T-helper 17 cell (primary cell): Measurements from ENCODE around the gene RHOD. TPM values are rescaled to one million over a fixed set of nuclear protein-coding genes. Genes with fewer than 3 reads are reported as not detected.

Source experiments
- ATAC-seq: fragments of 150-1000 bp; cut with Tn5 transposase; 2 replicates; pipeline ENCODE4 v1.10.0; 2021; ENCODE audit warnings: mild to moderate bottlenecking, moderate library complexity
- DNase-seq, 3 donors: peaks; one replicate each; pipeline versions ENCODE4 v3.0.0 to v3.0.0-alpha.2; 2020 to 2021
- H3K9me3 ChIP-seq: one replicate; pipeline ENCODE4 v1.7.0; 2013; ENCODE audit warnings: low read length, mild to moderate bottlenecking; ENCODE audit not compliant: control insufficient read depth, poor library complexity, severe bottlenecking
- H3K27ac Mint-ChIP-seq: one replicate; pipeline ENCODE4 v1.8.0; 2022; ENCODE audit warnings: mild to moderate bottlenecking, moderate library complexity, mixed read lengths
- H3K27me3 Mint-ChIP-seq: one replicate; pipeline ENCODE4 v1.8.0; 2022; ENCODE audit warnings: mixed read lengths
- H3K36me3 Mint-ChIP-seq: one replicate; pipeline ENCODE4 v1.8.0; 2022; ENCODE audit warnings: low read depth, mixed read lengths
- H3K4me1 Mint-ChIP-seq: one replicate; pipeline ENCODE4 v1.8.0; 2022; ENCODE audit warnings: mild to moderate bottlenecking, mixed read lengths
- H3K4me3 Mint-ChIP-seq: one replicate; pipeline ENCODE4 v1.8.0; 2022; ENCODE audit warnings: mild to moderate bottlenecking, moderate library complexity, mixed read lengths
- total RNA-seq, 4 donors: library from RNA in 2 of 4; stranded (reverse) in 2 of 4; gene quantifications; one replicate each; pipeline ENCODE4 v1.2.3 and lab custom pipeline; 2022 to 2026

Gene RHOD
- total RNA-seq, 2 donors from 2014 or later: not detected

DNA sequence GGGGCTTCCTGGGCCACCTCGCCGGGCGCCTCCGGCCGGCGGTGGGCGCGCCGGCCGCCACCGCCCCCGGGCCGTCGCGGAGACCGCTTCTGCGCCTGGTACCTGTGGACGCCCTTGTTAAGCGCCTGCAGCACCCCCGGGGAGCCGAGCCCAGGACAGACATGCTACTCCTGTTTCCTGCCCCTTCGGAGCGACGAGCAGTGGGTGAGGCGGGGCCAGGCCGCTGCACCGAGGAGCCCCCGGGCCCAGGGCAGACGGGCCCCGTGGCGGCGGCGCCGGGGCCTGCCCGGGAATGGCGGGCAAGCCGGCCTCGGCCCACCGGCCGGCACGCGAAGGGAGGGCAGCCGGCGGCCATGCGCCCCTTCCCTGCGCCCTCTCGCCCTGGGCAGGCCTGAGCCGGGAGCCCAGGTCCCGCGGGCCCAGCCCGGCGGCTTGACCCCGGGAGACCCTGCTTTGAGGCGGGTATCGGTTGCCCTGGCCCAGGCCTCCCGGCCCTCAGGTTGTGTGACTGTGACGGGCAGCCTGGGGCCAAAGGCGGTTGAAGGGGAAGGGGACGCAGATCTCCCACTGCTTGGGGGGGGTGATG, 61.6 kb downstream of the RHOD start:
- peak overlapping the region; percentile 90 for H3K4me3 Mint-ChIP-seq

DNA sequence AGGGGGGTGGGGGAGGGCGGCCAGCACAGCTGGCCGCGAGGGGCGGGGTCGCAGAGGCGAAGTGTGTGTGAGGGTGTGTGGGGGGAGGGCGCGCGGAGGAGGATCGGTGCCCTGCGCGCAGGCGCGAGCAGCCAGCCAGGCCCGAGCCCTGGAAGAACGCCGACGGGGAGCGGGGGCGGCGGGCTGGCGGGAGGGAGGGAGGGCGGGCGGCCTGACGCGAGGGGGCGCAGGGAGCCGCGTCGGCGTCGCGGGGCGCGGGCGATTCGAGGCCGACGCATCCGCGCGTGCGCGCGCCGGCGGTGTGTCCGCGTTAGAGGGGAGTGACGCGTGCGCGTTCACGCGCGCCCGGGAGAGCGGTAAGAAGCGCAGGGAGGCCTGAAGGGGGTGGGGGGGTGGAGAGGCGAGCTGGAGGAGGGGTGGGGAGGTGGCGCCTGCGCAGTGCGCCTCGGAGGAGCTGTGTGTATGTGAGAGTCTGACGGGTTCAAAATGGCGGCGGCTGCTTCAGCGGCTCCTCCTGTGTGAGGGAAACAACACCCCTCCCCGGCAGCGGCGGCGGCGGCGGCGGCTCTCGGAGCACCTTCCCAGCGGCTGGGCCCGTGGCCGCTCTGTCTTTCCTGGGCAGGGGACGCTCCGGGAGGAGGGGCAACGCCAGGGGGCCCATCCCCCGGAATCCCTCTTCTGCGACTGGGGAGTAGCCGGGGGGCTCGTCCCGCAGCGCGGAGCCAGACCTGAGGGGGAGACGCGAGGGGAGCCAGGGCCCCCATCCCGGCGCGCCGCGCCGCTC, 62.3 kb downstream of the RHOD start, which contains the start of gene KDM2A:
Gene KDM2A (plus strand): TSS at position 463 of the 784 bp plus-strand sequence. CDS start 2,054 bp downstream, outside the sequence.
- peaks cover 20% of the 10 kb centered on the region for H3K4me1 Mint-ChIP-seq
- H3K4me3 Mint-ChIP-seq: peak within 1 kb of the TSS; percentile 98

More for the DNA sequence above, 61.6 kb downstream of the RHOD start:
- H3K4me1 Mint-ChIP-seq: peaks cover 18% of the 10 kb centered on the region
- no peaks in the 10 kb centered on the region for H3K36me3 Mint-ChIP-seq
- H3K27ac Mint-ChIP-seq: peak overlapping the region; percentile 97
- DNase-seq: peak; percentile 41 to 49 (median 44)
- no peaks in the 10 kb centered on the region for H3K9me3 ChIP-seq
- H3K27me3 Mint-ChIP-seq: no peaks in the 10 kb centered on the region
- ATAC-seq: peak; percentile 6

DNA sequence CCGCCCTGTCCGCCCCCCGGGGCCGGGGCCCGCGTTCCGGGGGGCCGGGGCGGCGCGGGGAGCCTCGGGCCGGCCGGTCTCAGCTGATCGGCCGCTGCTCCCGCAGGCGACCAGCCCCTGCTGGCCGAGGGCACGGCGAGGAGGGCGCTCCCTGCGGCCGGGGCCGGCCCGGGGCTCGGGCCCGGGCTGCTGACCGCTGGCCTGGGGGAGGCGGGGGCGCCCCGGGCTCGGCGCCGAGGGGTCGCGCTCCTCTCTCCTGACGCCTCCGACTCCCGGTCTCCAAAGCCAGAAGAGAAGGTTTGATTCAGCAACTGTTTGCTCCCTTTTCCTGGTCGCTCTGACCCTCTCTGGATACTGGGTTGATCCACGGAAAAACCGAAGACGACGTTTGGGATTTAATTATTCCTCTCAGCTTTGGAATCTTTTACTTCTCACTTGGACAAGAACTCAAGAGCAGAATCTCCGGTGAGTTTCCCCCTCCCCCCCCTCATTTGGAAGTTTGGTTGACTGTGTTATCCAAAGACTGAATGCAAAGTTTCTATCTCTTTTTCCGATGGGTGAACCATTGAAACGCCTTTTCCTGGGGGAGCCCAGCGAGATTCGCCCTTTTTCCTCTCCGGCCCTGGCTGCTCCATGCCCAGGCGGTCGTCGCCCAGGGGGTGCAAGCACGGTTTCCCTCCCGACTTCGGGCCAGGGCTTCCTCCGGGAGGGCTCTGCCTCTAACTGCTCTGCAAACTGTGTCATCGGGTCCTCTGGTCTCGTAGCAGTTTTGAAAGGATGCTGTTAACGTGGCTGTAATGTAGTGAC, 63.1 kb downstream of the RHOD start:
- Mint-ChIP-seq H3K4me3 (peak overlapping the region; percentile 98), H3K27ac (peak overlapping the region; percentile 97), H3K36me3 (no peaks in the 10 kb centered on the region), H3K4me1 (peaks cover 20% of the 10 kb centered on the region), H3K27me3 (no peaks in the 10 kb centered on the region)
- peak in 2 of 3 donors; percentile 11 to 17 for DNase-seq
- no peaks in the 10 kb centered on the region for H3K9me3 ChIP-seq
- no peak for ATAC-seq

More for the DNA sequence above, 62.3 kb downstream of the RHOD start, which contains the start of gene KDM2A:
- Mint-ChIP-seq H3K27ac (peak within 1 kb of the TSS; percentile 97), H3K36me3 (no peaks in the 10 kb centered on the region), H3K27me3 (no peaks in the 10 kb centered on the region)
- H3K9me3 ChIP-seq: no peaks in the 10 kb centered on the region
- ATAC-seq (peak; percentile 85), DNase-seq (peak; percentile 92 to 100 (median 99))

DNA sequence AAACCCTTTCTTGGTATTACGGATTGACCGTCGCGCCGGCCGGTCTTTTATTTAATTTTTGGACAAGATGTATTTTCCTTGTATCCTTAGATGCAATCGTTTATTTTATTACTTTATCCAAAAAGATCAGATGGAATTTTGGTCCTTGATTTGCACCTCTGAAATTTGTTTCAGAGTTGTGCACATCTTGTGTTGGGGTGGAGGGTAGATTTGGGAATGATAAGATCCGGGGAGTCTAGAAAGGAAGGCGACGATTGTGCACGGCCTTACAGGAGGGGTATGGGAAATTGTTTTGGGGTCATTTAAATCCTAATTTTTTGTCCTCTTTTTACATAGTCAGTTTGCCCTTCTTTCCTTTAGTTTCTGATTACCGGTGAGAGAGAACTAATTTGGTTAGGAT, 63.8 kb downstream of the RHOD start:
- H3K4me3 Mint-ChIP-seq: peak overlapping the region; percentile 98

DNA sequence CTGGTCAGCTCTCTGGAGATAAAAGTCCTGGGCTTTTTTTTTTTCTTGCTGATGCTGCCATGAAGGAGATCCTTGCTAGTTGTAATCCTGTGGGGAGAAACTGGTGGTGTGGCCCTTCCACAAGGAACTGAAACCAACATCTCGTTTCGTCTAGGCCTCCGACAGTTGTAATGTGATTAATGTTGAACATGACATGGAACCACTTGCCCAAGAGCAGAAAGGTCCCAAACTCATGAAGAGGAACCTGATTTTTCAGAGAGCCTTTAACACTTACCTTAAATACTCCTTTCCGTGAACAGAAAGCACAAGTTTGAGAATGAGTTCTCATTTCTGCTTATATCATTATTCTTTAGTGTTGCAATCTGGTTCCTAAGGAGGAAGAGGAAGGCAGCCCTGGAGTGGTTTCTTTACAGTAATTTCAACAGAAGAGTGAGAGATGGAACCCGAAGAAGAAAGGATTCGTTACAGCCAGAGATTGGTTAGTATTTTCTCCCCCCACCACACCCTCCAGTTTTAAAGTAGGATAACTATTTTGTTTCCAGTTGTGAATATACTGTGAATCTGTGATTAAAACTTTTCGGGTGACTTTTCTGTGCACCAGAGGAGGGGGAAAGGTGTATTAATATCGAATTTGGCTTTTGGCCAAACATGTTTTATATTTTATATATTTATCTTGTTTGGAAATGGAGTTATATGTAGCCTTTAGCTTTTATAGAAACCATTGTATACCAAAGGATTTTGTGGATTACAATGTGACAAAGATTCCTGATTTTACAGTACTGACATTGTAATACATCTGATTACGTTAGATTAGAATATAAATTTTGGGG, 64.4 kb downstream of the RHOD start:
- DNase-seq: no peak
- H3K36me3 Mint-ChIP-seq: no peaks in the 10 kb centered on the region
- ATAC-seq: no peak

More for the DNA sequence above, 63.8 kb downstream of the RHOD start:
- peak overlapping the region; percentile 97 for H3K27ac Mint-ChIP-seq
- H3K4me1 Mint-ChIP-seq: peaks cover 22% of the 10 kb centered on the region
- no peaks in the 10 kb centered on the region for H3K27me3 Mint-ChIP-seq
- no peaks in the 10 kb centered on the region for H3K9me3 ChIP-seq
- DNase-seq (no peak), ATAC-seq (no peak)
- no peaks in the 10 kb centered on the region for H3K36me3 Mint-ChIP-seq

More for the DNA sequence above, 64.4 kb downstream of the RHOD start:
- no peaks in the 10 kb centered on the region for H3K9me3 ChIP-seq
- Mint-ChIP-seq H3K27me3 (no peaks in the 10 kb centered on the region), H3K27ac (peak overlapping the region; percentile 97), H3K4me3 (peak overlapping the region; percentile 98), H3K4me1 (peaks cover 22% of the 10 kb centered on the region)

Other genes starting within 250 kb of the RHOD start
- gene RCE1, start 213.4 kb upstream of the RHOD start, total RNA-seq: 10 to 100 TPM; 36.2 to 41.6 TPM
- 1 to 10 TPM; 6.2 to 8.3 TPM for gene LRFN4, start 199.8 kb upstream of the RHOD start, total RNA-seq
- 1 to 10 TPM; 5.8 to 7.4 TPM for gene PC, start 98.5 kb upstream of the RHOD start, total RNA-seq
- not detected for gene C11orf86, start 81.5 kb upstream of the RHOD start, total RNA-seq
- not detected for gene SYT12, start 33.7 kb upstream of the RHOD start, total RNA-seq
- 100 to 1,000 TPM; 366 to 425 TPM for gene KDM2A, start 62.4 kb downstream of the RHOD start, total RNA-seq
- 100 to 1,000 TPM; 264 to 276 TPM for gene GRK2, start 209.6 kb downstream of the RHOD start, total RNA-seq
- gene ANKRD13D, start 232.5 kb downstream of the RHOD start, total RNA-seq: 100 to 1,000 TPM; 174 to 220 TPM
- 10 to 100 TPM; 12.8 to 17.8 TPM for gene SSH3, start 246.7 kb downstream of the RHOD start, total RNA-seq